ENCODE measurements around the gene TMEM128.

Gene TMEM128

DNA sequence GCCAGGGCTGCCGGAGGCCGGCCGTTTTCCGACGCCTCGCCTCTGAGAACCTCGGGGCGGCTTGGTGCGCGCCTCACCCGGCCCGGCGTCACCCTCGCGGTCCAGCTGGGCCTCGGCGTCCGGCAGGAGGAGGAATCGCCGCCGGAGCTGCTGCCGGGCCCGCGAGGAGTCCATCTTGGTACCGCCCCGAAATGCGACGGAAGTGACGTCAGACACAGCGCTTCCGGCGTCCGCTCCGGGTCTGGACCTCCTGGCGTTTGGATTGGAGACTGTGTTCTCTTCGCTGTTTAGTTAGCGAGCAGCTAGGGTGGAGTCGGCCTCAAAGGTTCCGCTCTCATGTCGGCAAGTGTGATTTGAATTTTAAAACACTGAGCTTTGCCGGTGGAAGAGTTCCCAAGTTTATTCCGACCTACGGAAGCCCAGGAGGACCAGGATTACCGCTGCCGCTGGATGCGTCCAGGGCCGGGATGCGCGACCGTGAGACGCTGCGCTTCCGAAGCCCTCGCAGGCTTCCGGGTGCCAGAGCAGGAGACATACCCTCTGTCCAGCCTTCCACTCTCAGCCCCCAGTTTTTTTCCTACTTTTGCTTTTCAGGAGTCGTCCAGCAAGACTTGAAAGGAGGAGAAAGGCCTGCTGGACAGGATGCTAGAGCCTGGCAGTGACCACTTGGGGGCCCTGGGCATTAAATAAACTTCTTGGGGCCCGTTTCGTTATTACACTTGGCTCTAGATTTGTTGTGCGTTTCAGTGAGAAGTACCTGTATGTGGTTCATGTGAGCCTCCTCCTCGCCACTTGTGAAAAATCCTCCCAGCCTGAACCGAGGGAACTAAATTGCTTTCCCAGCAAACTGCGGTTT lies at the start of gene TMEM128:
TSS of gene TMEM128 (minus strand) at position 195 of the 856 bp plus-strand sequence. CDS start at position 174, 21 bp downstream.
- intact Hi-C loops (cut with micrococcal nuclease) = loop anchor here (1.0 to 10.0 kb wide), 2 partner anchors 42 to 177 kb away; partner anchors contain the start of genes LYAR and ZBTB49
- peak within 1 kb of the TSS; percentile 97 for H3K27ac Mint-ChIP-seq
- H3K27me3 Mint-ChIP-seq = peaks cover 11% of the 10 kb centered on the region

DNA sequence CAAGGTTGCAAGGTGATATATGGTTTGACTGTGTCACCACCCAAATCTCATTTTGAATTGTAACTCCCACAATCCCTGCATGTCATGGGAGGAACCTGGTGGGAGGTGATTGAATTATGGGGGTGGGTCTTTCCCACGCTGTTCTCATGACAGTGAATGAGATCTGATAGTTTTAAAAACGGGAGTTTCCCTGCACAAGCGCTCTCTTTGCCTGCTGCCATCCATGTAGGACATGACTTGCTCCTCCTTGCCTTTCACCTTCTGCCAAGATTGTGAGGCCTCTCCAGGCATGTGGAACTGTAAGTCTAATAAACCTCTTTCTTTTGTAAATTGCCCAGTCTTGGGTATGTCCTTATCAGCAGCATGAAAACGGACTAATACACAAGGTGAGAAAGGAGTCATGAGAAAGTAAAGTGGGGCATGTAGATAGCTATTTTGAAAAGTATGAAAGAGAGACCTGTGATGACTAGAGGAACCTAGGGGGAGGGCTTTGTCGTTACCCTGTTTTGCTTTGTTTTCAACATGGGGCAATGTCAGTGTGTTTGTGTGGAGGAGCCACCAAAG lies 48.3 kb upstream of the TMEM128 start:
- Mint-ChIP-seq H3K27me3 (no peaks in the 10 kb centered on the region), H3K27ac (no peak overlapping the region), H3K4me1 (ENCODE audit: low read depth) (peaks cover 16% of the 10 kb centered on the region), H3K4me3 (no peak overlapping the region), H3K9me3 (no peaks in the 10 kb centered on the region), H3K36me3 (ENCODE audit: low read depth) (peaks cover 51% of the 10 kb centered on the region)
- intact Hi-C loops (cut with micrococcal nuclease) = no loop called here

More for the DNA sequence above, at the start of gene TMEM128:
- Mint-ChIP-seq H3K4me1 (ENCODE audit: low read depth) (peaks cover 30% of the 10 kb centered on the region), H3K9me3 (no peaks in the 10 kb centered on the region), H3K4me3 (peak within 1 kb of the TSS; percentile 95), H3K36me3 (ENCODE audit: low read depth) (peaks cover 35% of the 10 kb centered on the region)

DNA sequence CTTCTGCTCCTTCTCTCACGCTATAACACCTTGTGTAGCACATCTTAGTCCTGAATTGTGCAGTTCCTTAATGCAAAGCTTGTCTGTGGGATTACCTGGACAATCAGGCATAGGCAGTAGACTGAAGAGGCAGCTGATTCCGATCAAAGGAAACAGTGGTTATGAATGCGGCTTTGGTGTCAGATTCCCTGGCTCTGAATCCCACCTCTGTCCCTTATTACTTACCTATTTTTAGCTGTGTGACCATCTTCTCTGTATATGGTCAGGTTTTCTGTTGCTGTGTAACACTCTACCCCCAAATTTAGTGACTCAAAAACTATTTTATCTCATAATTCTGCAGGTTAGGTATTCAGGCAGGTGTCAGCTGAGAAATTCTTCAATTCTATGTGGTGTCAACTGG lies 45.3 kb upstream of the TMEM128 start:
- peaks cover 41% of the 10 kb centered on the region for H3K4me1 Mint-ChIP-seq (ENCODE audit: low read depth)
- H3K27ac Mint-ChIP-seq = no peak overlapping the region
- peaks cover 48% of the 10 kb centered on the region for H3K36me3 Mint-ChIP-seq (ENCODE audit: low read depth)
- no peaks in the 10 kb centered on the region for H3K27me3 Mint-ChIP-seq
- H3K4me3 Mint-ChIP-seq = no peak overlapping the region
- H3K9me3 Mint-ChIP-seq = no peaks in the 10 kb centered on the region
- intact Hi-C loops (cut with micrococcal nuclease) = loop anchor here (5.0 kb wide), 1 partner anchor 249 kb away; the partner anchor contains the start of gene STX18

DNA sequence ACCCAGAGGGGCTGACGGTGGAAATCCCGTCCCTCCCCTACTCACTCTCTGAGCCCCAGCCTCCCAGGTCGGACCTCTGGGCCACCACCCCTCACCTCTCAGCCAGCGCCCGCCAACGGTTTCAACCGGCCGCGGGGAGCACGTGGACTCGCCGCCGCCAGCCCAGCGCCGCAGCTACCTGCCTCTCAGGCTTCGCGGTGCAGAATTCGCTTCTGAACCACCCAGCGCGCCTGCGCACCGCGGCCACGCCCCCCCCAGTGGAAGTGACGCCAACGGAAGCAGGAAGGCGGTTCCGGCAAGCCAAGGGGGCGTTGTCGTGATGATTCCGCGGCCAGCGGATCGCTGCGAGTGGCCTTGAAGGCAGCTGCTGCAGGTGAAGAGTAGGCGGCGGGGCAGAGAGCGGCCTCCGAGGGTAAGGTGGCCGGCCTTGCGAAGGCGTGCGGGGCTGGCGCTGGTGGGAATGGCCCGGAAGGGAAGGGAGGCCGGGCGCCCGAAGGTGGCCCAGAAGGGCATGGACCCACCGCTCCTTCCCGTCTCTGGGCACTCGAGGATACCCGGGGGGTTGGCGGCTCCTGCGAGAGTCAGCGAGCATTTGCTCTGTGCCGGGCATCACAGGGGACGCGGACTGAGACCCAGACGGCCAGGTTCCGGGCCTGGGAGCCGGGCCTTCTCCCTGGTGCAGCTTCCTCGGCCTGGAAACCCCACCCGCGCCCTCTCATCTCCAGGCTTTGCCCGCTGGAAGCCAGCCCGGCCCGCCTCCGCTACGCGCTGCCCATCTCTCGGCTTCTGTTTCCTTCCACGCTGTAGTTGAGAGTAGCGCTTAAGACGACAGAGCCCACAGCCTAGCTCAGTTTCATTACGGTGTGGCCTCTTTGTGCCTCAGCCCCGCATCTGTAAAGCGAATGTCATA lies 42.2 kb upstream of the TMEM128 start, which contains the start of the genes LYAR and ZBTB49:
TSS of gene LYAR (minus strand) at position 214 of the 910 bp plus-strand sequence. CDS start 6,412 bp downstream, outside the sequence.
TSS of gene ZBTB49 (plus strand) at position 311 of the 910 bp plus-strand sequence. CDS start 9,695 bp downstream, outside the sequence.
- H3K27me3 Mint-ChIP-seq = no peaks in the 10 kb centered on the region
- H3K36me3 Mint-ChIP-seq (ENCODE audit: low read depth) = peaks cover 38% of the 10 kb centered on the region
- intact Hi-C loops (cut with micrococcal nuclease) = loop anchor here (1.0 to 5.0 kb wide), 3 partner anchors 42 to 252 kb away; partner anchors contain the start of genes STX18 and TMEM128
- peak within 1 kb of the TSS; percentile 87 for H3K27ac Mint-ChIP-seq
- peak within 1 kb of the TSS; percentile 94 for H3K4me3 Mint-ChIP-seq
- H3K4me1 Mint-ChIP-seq (ENCODE audit: low read depth) = peaks cover 47% of the 10 kb centered on the region
- no peaks in the 10 kb centered on the region for H3K9me3 Mint-ChIP-seq

DNA sequence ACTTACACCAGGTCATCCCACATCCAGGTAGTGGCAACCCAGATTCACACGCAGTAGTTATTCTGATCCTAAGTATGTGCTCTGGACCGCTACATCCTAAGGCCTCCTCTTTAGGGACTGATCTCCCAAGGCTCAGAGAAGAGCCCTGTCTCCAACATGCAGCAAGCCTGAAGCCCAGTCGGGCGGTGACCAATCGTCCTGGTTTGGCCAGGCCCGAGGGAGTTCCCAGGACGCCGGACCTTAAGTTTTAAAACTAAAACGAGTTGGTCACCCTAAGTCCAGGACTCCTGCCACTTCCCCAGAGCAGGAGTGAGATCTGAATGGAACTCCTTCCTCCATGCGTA lies 41.5 kb upstream of the TMEM128 start:
- H3K36me3 Mint-ChIP-seq (ENCODE audit: low read depth) = peaks cover 38% of the 10 kb centered on the region
- H3K27me3 Mint-ChIP-seq = no peaks in the 10 kb centered on the region
- peak overlapping the region; percentile 87 for H3K27ac Mint-ChIP-seq
- no peaks in the 10 kb centered on the region for H3K9me3 Mint-ChIP-seq
- peaks cover 47% of the 10 kb centered on the region for H3K4me1 Mint-ChIP-seq (ENCODE audit: low read depth)
- intact Hi-C loops (cut with micrococcal nuclease) = no loop called here
- H3K4me3 Mint-ChIP-seq = peak overlapping the region; percentile 94

- Mint-ChIP-seq H3K4me1 (ENCODE audit: low read depth) (peaks cover 47% of the 10 kb centered on the region), H3K4me3 (peak overlapping the region; percentile 94), H3K9me3 (no peaks in the 10 kb centered on the region), H3K27me3 (no peaks in the 10 kb centered on the region), H3K27ac (peak overlapping the region; percentile 87), H3K36me3 (ENCODE audit: low read depth) (peaks cover 38% of the 10 kb centered on the region)
- intact Hi-C loops (cut with micrococcal nuclease) = no loop called here
Observed at GRCh38 chr4:4289055-4289454, 41.0 kb upstream of the TMEM128 start.

DNA sequence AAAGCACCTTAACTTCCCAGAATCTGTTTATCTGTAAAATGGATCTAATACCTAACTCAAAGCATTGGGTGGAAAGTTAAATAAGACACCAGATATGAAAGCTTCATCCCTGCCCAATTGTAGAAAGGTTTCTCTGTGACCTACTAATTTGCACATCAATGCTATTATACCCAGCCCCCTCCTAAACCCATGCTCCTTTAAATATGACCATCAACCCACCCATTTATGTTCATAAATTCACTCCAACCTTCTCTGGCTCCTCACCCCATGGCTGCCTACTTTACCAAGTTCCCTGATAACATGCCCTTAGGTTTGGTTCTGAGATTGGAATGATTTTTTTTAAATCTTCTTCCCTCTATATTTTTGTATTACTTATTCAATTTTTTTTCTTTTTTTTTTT lies 40.1 kb upstream of the TMEM128 start:
- no peaks in the 10 kb centered on the region for H3K27me3 Mint-ChIP-seq
- no peak overlapping the region for H3K4me3 Mint-ChIP-seq
- no peak overlapping the region for H3K27ac Mint-ChIP-seq
- intact Hi-C loops (cut with micrococcal nuclease) = no loop called here
- H3K4me1 Mint-ChIP-seq (ENCODE audit: low read depth) = peaks cover 47% of the 10 kb centered on the region
- H3K36me3 Mint-ChIP-seq (ENCODE audit: low read depth) = peaks cover 43% of the 10 kb centered on the region
- no peaks in the 10 kb centered on the region for H3K9me3 Mint-ChIP-seq

DNA sequence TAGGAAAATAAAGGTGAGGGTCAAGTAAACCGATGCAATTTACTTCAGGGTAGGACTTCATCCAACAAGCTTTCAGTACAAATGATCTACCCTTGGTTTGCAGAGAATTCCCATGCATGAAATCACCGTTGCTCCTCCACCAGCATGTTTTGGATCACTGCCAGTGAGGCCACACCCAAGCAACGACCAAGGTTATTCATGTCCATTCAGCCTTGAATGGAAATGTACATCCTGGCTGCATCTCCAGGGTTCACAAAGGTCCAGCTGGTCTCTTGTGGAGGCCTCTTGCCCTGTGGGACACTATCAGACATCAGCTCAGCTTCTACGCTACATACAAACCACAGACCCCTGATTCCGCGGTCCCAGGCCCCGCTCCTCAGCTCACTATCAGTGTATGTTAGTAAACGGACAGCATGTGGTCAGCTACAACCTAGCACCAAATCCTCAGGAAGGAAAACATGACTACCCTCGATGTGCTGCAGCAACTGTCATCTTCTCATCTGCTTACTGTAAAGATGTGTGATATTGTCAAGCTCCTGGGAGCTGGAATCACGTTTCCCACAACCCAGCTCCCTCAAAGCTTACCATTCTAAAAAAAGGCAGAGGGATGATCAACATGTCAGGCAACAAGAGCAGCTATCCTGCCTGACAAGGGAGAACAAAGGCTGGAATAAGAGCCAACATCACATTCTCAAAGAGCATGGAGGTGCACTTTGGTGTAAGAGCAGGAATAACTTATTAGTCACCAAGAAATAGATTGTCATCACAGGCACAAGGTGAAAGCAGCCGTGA lies 37.0 kb upstream of the TMEM128 start:
- Mint-ChIP-seq H3K4me1 (ENCODE audit: low read depth) (peaks cover 28% of the 10 kb centered on the region), H3K36me3 (ENCODE audit: low read depth) (peaks cover 60% of the 10 kb centered on the region), H3K4me3 (no peak overlapping the region), H3K9me3 (no peaks in the 10 kb centered on the region), H3K27ac (no peak overlapping the region), H3K27me3 (no peaks in the 10 kb centered on the region)
- intact Hi-C loops (cut with micrococcal nuclease) = no loop called here

DNA sequence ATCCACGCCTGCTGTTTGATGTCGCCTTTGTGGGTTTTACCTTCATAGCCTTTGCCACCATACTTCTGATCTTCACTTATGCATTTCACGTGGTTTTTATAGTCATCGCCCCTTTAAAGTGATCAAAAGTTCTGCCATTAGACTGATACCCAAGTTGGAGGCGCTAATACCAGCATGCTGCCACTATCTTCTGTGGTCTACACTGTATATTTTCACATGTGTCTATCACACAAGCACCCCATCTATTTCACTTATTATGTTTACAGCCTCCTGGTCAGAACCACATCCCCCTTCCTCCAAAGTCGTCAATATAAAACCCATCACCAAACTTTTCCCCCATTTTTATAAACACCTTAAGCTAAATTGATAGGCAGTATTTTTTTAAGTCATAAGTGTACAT lies 33.8 kb upstream of the TMEM128 start:
- Mint-ChIP-seq H3K27ac (no peak overlapping the region), H3K36me3 (ENCODE audit: low read depth) (peaks cover 84% of the 10 kb centered on the region), H3K9me3 (no peaks in the 10 kb centered on the region), H3K4me3 (no peak overlapping the region), H3K4me1 (ENCODE audit: low read depth) (no peaks in the 10 kb centered on the region), H3K27me3 (no peaks in the 10 kb centered on the region)
- intact Hi-C loops (cut with micrococcal nuclease) = no loop called here

DNA sequence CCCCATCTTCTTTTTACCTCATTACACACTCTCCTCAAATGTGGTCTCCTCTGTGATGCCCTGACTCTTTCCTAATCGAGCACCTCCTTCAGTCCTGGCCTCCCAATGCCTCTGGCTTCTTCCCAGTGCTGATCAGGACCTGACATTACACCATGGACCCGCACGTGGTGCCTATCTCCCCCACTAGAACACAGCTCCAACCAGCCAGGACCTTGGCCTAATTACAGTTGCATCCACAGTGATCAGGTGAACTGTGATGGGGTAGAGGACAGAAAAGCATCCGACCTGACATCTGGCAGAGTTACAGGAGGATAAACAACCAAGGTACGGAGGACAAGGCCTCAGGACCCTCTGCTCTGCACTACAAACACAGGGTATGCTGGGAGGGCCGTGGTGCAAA lies 29.5 kb upstream of the TMEM128 start:
- H3K4me1 Mint-ChIP-seq (ENCODE audit: low read depth) = peaks cover 7% of the 10 kb centered on the region
- no peak overlapping the region for H3K4me3 Mint-ChIP-seq
- intact Hi-C loops (cut with micrococcal nuclease) = no loop called here
- H3K9me3 Mint-ChIP-seq = no peaks in the 10 kb centered on the region
- H3K27me3 Mint-ChIP-seq = no peaks in the 10 kb centered on the region
- H3K27ac Mint-ChIP-seq = no peak overlapping the region
- peaks cover 98% of the 10 kb centered on the region for H3K36me3 Mint-ChIP-seq (ENCODE audit: low read depth)

DNA sequence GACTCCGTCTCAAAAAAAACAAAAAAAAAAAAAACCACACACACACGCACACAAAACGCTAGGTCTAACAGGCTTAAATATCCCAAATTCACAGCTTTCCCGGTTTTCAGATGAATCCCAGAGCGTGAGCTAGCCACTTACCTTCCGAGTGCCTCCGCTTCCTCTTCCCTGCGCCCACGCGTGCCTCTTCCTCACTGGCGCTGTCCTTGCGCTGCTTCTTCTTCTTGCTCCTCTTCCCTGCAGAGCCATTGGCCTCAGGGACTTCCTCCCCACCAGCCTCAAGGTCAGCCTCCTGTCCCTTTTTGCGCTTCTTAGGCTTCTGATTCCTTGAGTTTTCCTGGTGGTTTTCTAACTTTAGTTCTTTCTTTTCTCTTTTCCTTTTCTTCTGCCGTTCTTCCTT lies 26.2 kb upstream of the TMEM128 start:
- peaks cover 81% of the 10 kb centered on the region for H3K36me3 Mint-ChIP-seq (ENCODE audit: low read depth)
- peaks cover 30% of the 10 kb centered on the region for H3K4me1 Mint-ChIP-seq (ENCODE audit: low read depth)
- H3K9me3 Mint-ChIP-seq = no peaks in the 10 kb centered on the region
- H3K27me3 Mint-ChIP-seq = no peaks in the 10 kb centered on the region
- no peak overlapping the region for H3K27ac Mint-ChIP-seq
- H3K4me3 Mint-ChIP-seq = no peak overlapping the region
- intact Hi-C loops (cut with micrococcal nuclease) = no loop called here

DNA sequence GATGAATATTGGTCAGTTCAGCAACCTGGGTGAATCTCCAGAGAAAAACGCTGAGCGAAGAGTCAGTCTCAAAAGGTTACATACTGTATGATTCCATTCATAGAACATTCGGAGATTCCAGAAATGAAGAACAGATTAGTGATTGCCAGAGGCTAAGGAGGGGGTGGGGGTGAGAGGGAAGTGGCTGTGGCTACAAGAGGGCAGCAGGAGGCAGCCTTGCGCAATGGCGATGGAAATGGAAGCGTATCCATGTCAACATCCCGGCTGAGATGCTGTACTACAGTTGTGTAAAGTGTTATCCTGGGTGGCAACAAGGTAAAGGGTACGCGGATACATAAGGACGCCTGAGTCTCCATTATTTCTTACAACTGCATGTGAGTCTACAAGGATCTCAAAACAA lies 23.9 kb upstream of the TMEM128 start:
- Mint-ChIP-seq H3K4me3 (no peak overlapping the region), H3K36me3 (ENCODE audit: low read depth) (peaks cover 63% of the 10 kb centered on the region), H3K27me3 (no peaks in the 10 kb centered on the region), H3K27ac (peak overlapping the region; percentile 65), H3K9me3 (no peaks in the 10 kb centered on the region), H3K4me1 (ENCODE audit: low read depth) (peaks cover 43% of the 10 kb centered on the region)
- intact Hi-C loops (cut with micrococcal nuclease) = no loop called here

- Mint-ChIP-seq H3K27me3 (no peaks in the 10 kb centered on the region), H3K4me3 (no peak overlapping the region), H3K9me3 (no peaks in the 10 kb centered on the region), H3K36me3 (ENCODE audit: low read depth) (peaks cover 53% of the 10 kb centered on the region), H3K4me1 (ENCODE audit: low read depth) (peaks cover 50% of the 10 kb centered on the region), H3K27ac (peak overlapping the region; percentile 89)
- intact Hi-C loops (cut with micrococcal nuclease) = no loop called here
Observed at GRCh38 chr4:4270529-4270928, 22.5 kb upstream of the TMEM128 start.

Measured in dendritic cell treated with granulocyte-macrophage colony-stimulating factor and Interleukin-4, amounts not matched to agents 40 ng/mL and 50 ng/mL, for 4 days (primary cell).